Measurements from ENCODE around the gene CREG1.

- TF ChIP-seq CTCF (IDR thresholded peaks at IDR 0.05; ENCODE audit: poor library complexity, severe bottlenecking) = no peak
- no peak for TF ChIP-seq EP300 (conservative IDR thresholded peaks at IDR 0.05; ENCODE audit: poor library complexity, severe bottlenecking)
- TF ChIP-seq TAF1 (IDR thresholded peaks at IDR 0.05; ENCODE audit: low read depth) = no peak
These were observed 49.3 kb upstream of the CREG1 start for GRCh38 chr1:167602840-167603239.
